IMR-90 (cell line): ENCODE measurements around the gene TTC28. TPM values are rescaled to one million over a fixed set of nuclear protein-coding genes. Genes with fewer than 3 reads are reported as not detected.

Experiments
- ATAC-seq: fragments of 200-7000 bp; cut with Tn5 transposase; 2 replicates; pipeline ENCODE4 v1.9.1; 2020; ENCODE audit warnings: low read depth, mild to moderate bottlenecking, moderate library complexity
- BruUV-seq: library from RNA; stranded (reverse); fragments of 400-500 nt; replicated peaks from 2 replicates; lab custom pipeline; 2021; lab: Mats Ljungman, UMichigan
- CTCF ChIA-PET: fragments of 300-600 bp; formaldehyde crosslinking; extraction: SDS; loops from one replicate; lab custom pipeline; 2021; ENCODE audit warnings: antibody characterized with exemption; lab: Yijun Ruan, JAX
- POLR2A ChIA-PET: fragments of 300-600 bp; sonication (Branson Sonifier 250); formaldehyde crosslinking; loops from one replicate; lab custom pipeline; 2022; ENCODE audit warnings: antibody characterized with exemption; ENCODE audit not compliant: unreplicated experiment; lab: Charles Lee
- DNase-seq: peaks from one replicate; pipeline ENCODE4 v3.0.0; 2013
- H2AFZ ChIP-seq: replicated peaks from 2 replicates; pipeline ENCODE3; 2013; ENCODE audit warnings: low read length, mild to moderate bottlenecking; ENCODE audit not compliant: poor library complexity
- H2AK5ac ChIP-seq: 2 replicates; pipeline ENCODE4 v1.6.1; 2013; ENCODE audit warnings: low read depth, low read length, inconsistent platforms
- H2AK9ac ChIP-seq: replicated peaks from 2 replicates; pipeline ENCODE3; 2013; ENCODE audit warnings: mild to moderate bottlenecking, low read depth, low read length, moderate library complexity; ENCODE audit not compliant: poor library complexity
- H2BK120ac ChIP-seq: 2 replicates; pipeline ENCODE4 v1.6.1; 2013; ENCODE audit warnings: low read depth, low read length, inconsistent platforms
- H2BK15ac ChIP-seq: 3 replicates; pipeline ENCODE4 v1.6.1; 2013; ENCODE audit warnings: low read depth, low read length, inconsistent platforms
- H2BK20ac ChIP-seq: 2 replicates; pipeline ENCODE4 v1.6.1; 2013; ENCODE audit warnings: low read depth, mild to moderate bottlenecking, inconsistent platforms, low read length, moderate library complexity
- H2BK5ac ChIP-seq: 2 replicates; pipeline ENCODE4 v1.6.1; 2013; ENCODE audit warnings: mild to moderate bottlenecking, low read depth, low read length, inconsistent platforms; ENCODE audit not compliant: poor library complexity, severe bottlenecking
- H3K14ac ChIP-seq: replicated peaks from 2 replicates; pipeline ENCODE4 v1.6.1; 2013; ENCODE audit warnings: low read depth, low read length, inconsistent platforms
- H3K18ac ChIP-seq: 2 replicates; pipeline ENCODE4 v1.6.1; 2013; ENCODE audit warnings: low read depth, low read length, control low read depth
- H3K23ac ChIP-seq: 2 replicates; pipeline ENCODE4 v1.6.1; 2013; ENCODE audit warnings: low read depth, low read length, inconsistent platforms
- H3K27ac ChIP-seq: 2 replicates; pipeline ENCODE4 v1.5.1; 2013; ENCODE audit warnings: mild to moderate bottlenecking, control low read depth, low read length; ENCODE audit not compliant: insufficient read depth
- H3K27me3 ChIP-seq: 2 replicates; pipeline ENCODE4 v1.6.1; 2013; ENCODE audit warnings: low read length; ENCODE audit not compliant: control insufficient read depth, insufficient read depth
- H3K36me3 ChIP-seq: 2 replicates; pipeline ENCODE4 v1.6.1; 2013; ENCODE audit warnings: low read length, mixed read lengths; ENCODE audit not compliant: control insufficient read depth, insufficient read depth
- H3K4ac ChIP-seq: 2 replicates; pipeline ENCODE4 v1.6.1; 2013; ENCODE audit warnings: low read depth, low read length, inconsistent platforms
- H3K4me1 ChIP-seq: 2 replicates; pipeline ENCODE4 v1.6.1; 2013; ENCODE audit warnings: low read length, mixed read lengths; ENCODE audit not compliant: control insufficient read depth, insufficient read depth
- H3K4me2 ChIP-seq: 2 replicates; pipeline ENCODE4 v1.6.1; 2013; ENCODE audit warnings: low read depth, mild to moderate bottlenecking, control low read depth, low read length, moderate library complexity
- H3K4me3 ChIP-seq: 2 replicates; pipeline ENCODE4 v1.5.1; 2013; ENCODE audit warnings: low read depth, mild to moderate bottlenecking, control low read depth, low read length, moderate library complexity; ENCODE audit not compliant: insufficient read depth
- H3K56ac ChIP-seq: 2 replicates; pipeline ENCODE4 v1.6.1; 2013; ENCODE audit warnings: low read length, inconsistent platforms; ENCODE audit not compliant: insufficient read depth; ENCODE audit errors: extremely low read depth
- H3K79me1 ChIP-seq, 2 experiments: 2 replicates each; pipeline ENCODE4 v1.6.1; 2013; ENCODE audit warnings: low read length in 2 of 2, inconsistent platforms in 1 of 2, low read depth in 1 of 2
- H3K9ac ChIP-seq: 2 replicates; pipeline ENCODE4 v1.6.1; 2013; ENCODE audit warnings: low read depth, low read length, control low read depth
- H3K9me1 ChIP-seq: 2 replicates; pipeline ENCODE4 v1.6.1; 2013; ENCODE audit warnings: low read length, inconsistent platforms; ENCODE audit not compliant: insufficient read depth
- H3K9me3 ChIP-seq: 2 replicates; pipeline ENCODE4 v1.6.1; 2013; ENCODE audit warnings: low read length; ENCODE audit not compliant: control insufficient read depth, insufficient read depth
- H4K20me1 ChIP-seq: 2 replicates; pipeline ENCODE4 v1.6.1; 2013; ENCODE audit warnings: low read length, inconsistent platforms; ENCODE audit not compliant: insufficient read depth
- H4K5ac ChIP-seq: 2 replicates; pipeline ENCODE4 v1.6.1; 2013; ENCODE audit warnings: mild to moderate bottlenecking, low read depth, low read length, control low read depth
- H4K8ac ChIP-seq, 2 experiments: 2 replicates each; pipeline ENCODE4 v1.6.1; 2013; ENCODE audit warnings: low read depth in 2 of 2, low read length in 2 of 2, control low read depth in 1 of 2, inconsistent platforms in 1 of 2
- H4K91ac ChIP-seq: 2 replicates; pipeline ENCODE4 v1.6.1; 2013; ENCODE audit warnings: low read depth, low read length, inconsistent platforms; ENCODE audit not compliant: insufficient read depth
- BHLHE40 ChIP-seq: fragments of 150-350 bp; IDR thresholded peaks from 2 replicates; pipeline ENCODE4 v1.6.1; 2016; ENCODE audit warnings: mild to moderate bottlenecking, low read depth, low read length
- CEBPB ChIP-seq: IDR thresholded peaks from 2 replicates; pipeline ENCODE4 v1.6.1; 2012; ENCODE audit warnings: low read depth, low read length, improper control_type of control experiment
- CHD1 ChIP-seq: IDR thresholded peaks from 2 replicates; pipeline ENCODE4 v1.6.1; 2012; ENCODE audit warnings: low read depth, low read length, improper control_type of control experiment
- CTCF ChIP-seq: conservative IDR thresholded peaks from 2 replicates; pipeline ENCODE4 v1.5.1; 2012; ENCODE audit warnings: mild to moderate bottlenecking, low read depth, low read length, improper control_type of control experiment
- ELK1 ChIP-seq: fragments of 150-350 bp; IDR thresholded peaks from 2 replicates; pipeline ENCODE4 v1.6.1; 2016; ENCODE audit warnings: low read depth, mild to moderate bottlenecking, low read length, moderate library complexity, borderline replicate concordance
- MAZ ChIP-seq: IDR thresholded peaks from 2 replicates; pipeline ENCODE4 v1.6.1; 2012; ENCODE audit warnings: low read depth, mild to moderate bottlenecking, low read length, improper control_type of control experiment, moderate library complexity, borderline replicate concordance
- MXI1 ChIP-seq: IDR thresholded peaks from 2 replicates; pipeline ENCODE4 v1.6.1; 2012; ENCODE audit warnings: low read depth, mild to moderate bottlenecking, low read length, moderate library complexity, borderline replicate concordance
- NFE2L2 ChIP-seq: fragments of 150-350 bp; IDR thresholded peaks from 2 replicates; pipeline ENCODE4 v1.6.1; 2016; ENCODE audit warnings: low read depth, mild to moderate bottlenecking, low read length
- POLR2A ChIP-seq: IDR thresholded peaks from 2 replicates; pipeline ENCODE4 v1.6.1; 2012; ENCODE audit warnings: mild to moderate bottlenecking, low read depth, low read length
- RCOR1 ChIP-seq: IDR thresholded peaks from 2 replicates; pipeline ENCODE4 v1.6.1; 2012; ENCODE audit warnings: mild to moderate bottlenecking, low read length, improper control_type of control experiment; ENCODE audit not compliant: insufficient replicate concordance
- RFX5 ChIP-seq: IDR thresholded peaks from 2 replicates; pipeline ENCODE4 v1.8.0; 2012; ENCODE audit warnings: low read depth, mild to moderate bottlenecking, low read length, moderate library complexity
- USF2 ChIP-seq: fragments of 150-350 bp; IDR thresholded peaks from 2 replicates; pipeline ENCODE4 v1.6.1; 2017; ENCODE audit warnings: mild to moderate bottlenecking, antibody characterized with exemption, low read length, low read depth
- WGBS, 2 experiments: methylation state at CpG; one replicate each; pipeline versions ENCODE4 v1.1.5 to v1.1.7; 2013; ENCODE audit warnings: missing lambda C conversion rate in 2 of 2; ENCODE audit not compliant: insufficient read length in 1 of 2; ENCODE audit errors: extremely low coverage in 2 of 2; 5-methylcytosine and 5-hydroxymethylcytosine counted together
- dilution Hi-C: fragments of 300-500 bp; cut with HindIII; formaldehyde crosslinking; loops from one replicate; pipeline ENCODE4 v1.14.3; 2018; ENCODE audit warnings: low sequenced_read_pairs; ENCODE audit not compliant: unreplicated experiment
- in situ Hi-C: fragments of 300-500 bp; cut with MboI; formaldehyde crosslinking; loops from 3 replicates; pipeline ENCODE4 v1.14.3; 2019; ENCODE audit warnings: low sequenced_read_pairs, inconsistent platforms, mixed read lengths
- intact Hi-C: fragments of 100-400 bp; cut with micrococcal nuclease; formaldehyde crosslinking; loops from 2 replicates; pipeline ENCODE4 v1.10.0; 2022
- polyA plus RNA-seq, 3 experiments: library from polyadenylated mRNA; depleted of rRNA; stranded (reverse); fragments of >200 nt; gene quantifications; 2 replicates each; pipeline ENCODE4 v1.2.3, GENCODE V29; 2012; ENCODE audit warnings: low replicate concordance in 1 of 3
- total RNA-seq: library from RNA; depleted of rRNA; stranded (reverse); fragments of >200 nt; gene quantifications from 2 replicates; pipeline ENCODE4 v1.2.3, GENCODE V29; 2012

TTC28 gene
- total and polyA plus RNA-seq, 2 of the 4 experiments (the other 2 are of a cell fraction), result 5.6 to 13.3 TPM

GRCh38 chr22:28187612-28188011 is 492.0 kb downstream of the TTC28 start:
- dilution Hi-C loops (no loop called here), in situ Hi-C loops (no loop called here), intact Hi-C loops (no loop called here)
- ChIA-PET CTCF (no interaction called here), POLR2A (no interaction called here)
- Histone ChIP-seq H4K5ac (no peak overlapping the region), H3K56ac (no peak overlapping the region), H4K8ac (no peak overlapping the region), H3K18ac (no peak overlapping the region), H2BK20ac (no peak overlapping the region), H4K20me1 (no peaks in the 10 kb centered on the region), H2BK5ac (no peak overlapping the region), H3K27ac (no peak overlapping the region), H2BK120ac (no peak overlapping the region), H3K9me3 (no peaks in the 10 kb centered on the region), H3K4me2 (no peak overlapping the region), H3K9me1 (no peaks in the 10 kb centered on the region), H2AFZ (no peak overlapping the region), H3K27me3 (no peaks in the 10 kb centered on the region), H2BK15ac (no peak overlapping the region), H3K4me1 (0 out of 2 replicates have a peak, but pooled peaks cover 2% of the 10 kb centered on the region), H3K4ac (no peak overlapping the region), H2AK9ac (no peak overlapping the region), H3K23ac (no peak overlapping the region), H3K4me3 (no peak overlapping the region), H3K36me3 (no peaks in the 10 kb centered on the region), H3K79me1 (peaks cover 0 to 11% of the 10 kb centered on the region in 2 experiments; a peak in 1 of 4 replicates), H3K9ac (no peak overlapping the region), H2AK5ac (no peak overlapping the region), H4K91ac (no peak overlapping the region), H3K14ac (no peak overlapping the region)
- ATAC-seq, result no peak
- TF ChIP-seq CHD1, result no peak
- no peak for TF ChIP-seq RFX5
- TF ChIP-seq CEBPB, result no peak
- TF ChIP-seq MAZ, result no peak
- TF ChIP-seq ELK1, result no peak
- TF ChIP-seq RCOR1, result no peak
- TF ChIP-seq NFE2L2, result no peak
- no peak for TF ChIP-seq USF2
- no peak for TF ChIP-seq POLR2A
- no peak for TF ChIP-seq CTCF
- TF ChIP-seq BHLHE40, result no peak
- TF ChIP-seq MXI1, result no peak
- WGBS, 2 experiments, result no CpG with 5 or more reads among the region's 3 CpGs
- no peak for DNase-seq
- no TSS peak for BruUV-seq
